Ectodermal cell (in vitro differentiated cells): Measurements from ENCODE around the gene RIOK1.

Experiments used
- H3K27ac ChIP-seq: 2 replicates; pipeline ENCODE4 v1.7.0; 2013; ENCODE audit warnings: mild to moderate bottlenecking, low read depth, low read length; ENCODE audit not compliant: insufficient read depth, poor library complexity, severe bottlenecking
- H3K27me3 ChIP-seq: 2 replicates; pipeline ENCODE4 v1.7.0; 2013; ENCODE audit warnings: mild to moderate bottlenecking, low read length; ENCODE audit not compliant: insufficient read depth, control insufficient read depth, poor library complexity, severe bottlenecking
- H3K36me3 ChIP-seq: one replicate; pipeline ENCODE4 v1.7.0; 2013; ENCODE audit warnings: low read length; ENCODE audit not compliant: control insufficient read depth, insufficient read depth
- H3K4me1 ChIP-seq: one replicate; pipeline ENCODE4 v1.7.0; 2013; ENCODE audit warnings: low read length; ENCODE audit not compliant: control insufficient read depth, insufficient read depth
- H3K4me3 ChIP-seq: 2 replicates; pipeline ENCODE4 v1.7.0; 2013; ENCODE audit warnings: low read depth, low read length, control low read depth; ENCODE audit not compliant: insufficient read depth
- H3K9me3 ChIP-seq: 2 replicates; pipeline ENCODE4 v1.7.0; 2013; ENCODE audit warnings: mild to moderate bottlenecking, low read length, moderate library complexity; ENCODE audit not compliant: control insufficient read depth
- WGBS, 2 experiments: methylation state at CpG; one replicate each; pipeline ENCODE4 v1.1.7; 2013; ENCODE audit warnings: missing lambda C conversion rate in 2 of 2; 5-methylcytosine and 5-hydroxymethylcytosine counted together

The RIOK1 gene

DNA sequence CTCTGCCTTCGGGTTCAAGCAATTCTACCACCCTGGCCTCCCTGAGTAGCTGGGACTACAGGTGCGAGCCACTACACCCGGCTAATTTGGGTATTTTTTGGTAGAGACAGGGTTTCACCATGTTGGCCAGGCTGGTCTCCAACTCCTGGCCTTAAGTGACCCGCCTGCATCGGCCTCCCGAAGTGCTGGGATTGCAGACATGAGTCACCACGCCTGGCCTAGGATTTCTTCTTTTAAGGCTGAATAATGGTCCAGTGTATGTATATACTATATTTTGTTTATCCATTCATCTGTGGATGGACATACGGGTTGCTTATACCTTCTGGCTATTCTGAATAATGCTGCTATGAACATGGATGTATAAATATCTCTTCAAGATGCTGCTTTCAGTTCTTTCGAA lies 17.1 kb downstream of the RIOK1 start:
- Histone ChIP-seq H3K27ac (no peak overlapping the region), H3K4me1 (no peaks in the 10 kb centered on the region), H3K27me3 (no peaks in the 10 kb centered on the region), H3K4me3 (no peak overlapping the region), H3K9me3 (no peaks in the 10 kb centered on the region), H3K36me3 (peaks cover 31% of the 10 kb centered on the region)
- WGBS, 2 experiments, result 89 to 95% methylated on average over 9 of the region's 9 CpGs

DNA sequence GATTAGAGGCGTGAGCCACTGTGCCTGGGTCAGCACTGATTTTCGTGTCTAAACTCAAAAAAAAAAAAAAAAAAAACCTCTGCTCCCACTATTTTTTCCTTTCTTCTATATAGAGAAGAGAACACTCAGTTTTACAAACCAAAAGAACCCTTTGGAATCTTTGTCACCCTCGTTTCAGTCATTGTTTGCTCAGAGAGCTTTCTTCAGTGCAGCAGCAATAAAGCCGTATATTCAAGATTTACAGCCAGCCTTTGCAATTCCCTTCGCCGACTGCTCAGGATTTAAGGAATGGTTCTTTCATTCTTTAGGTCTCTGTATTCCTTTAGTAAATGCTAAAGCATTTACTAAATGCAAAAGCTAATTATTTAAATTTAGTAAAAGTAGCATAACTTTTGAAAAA lies 20.1 kb downstream of the RIOK1 start:
- Histone ChIP-seq H3K27ac (no peak overlapping the region), H3K36me3 (peaks cover 22% of the 10 kb centered on the region), H3K9me3 (no peaks in the 10 kb centered on the region), H3K4me3 (no peak overlapping the region), H3K27me3 (no peaks in the 10 kb centered on the region), H3K4me1 (peaks cover 3% of the 10 kb centered on the region)
- 82 to 89% methylated on average over 4 to 6 of the region's 6 CpGs for WGBS, 2 experiments

DNA sequence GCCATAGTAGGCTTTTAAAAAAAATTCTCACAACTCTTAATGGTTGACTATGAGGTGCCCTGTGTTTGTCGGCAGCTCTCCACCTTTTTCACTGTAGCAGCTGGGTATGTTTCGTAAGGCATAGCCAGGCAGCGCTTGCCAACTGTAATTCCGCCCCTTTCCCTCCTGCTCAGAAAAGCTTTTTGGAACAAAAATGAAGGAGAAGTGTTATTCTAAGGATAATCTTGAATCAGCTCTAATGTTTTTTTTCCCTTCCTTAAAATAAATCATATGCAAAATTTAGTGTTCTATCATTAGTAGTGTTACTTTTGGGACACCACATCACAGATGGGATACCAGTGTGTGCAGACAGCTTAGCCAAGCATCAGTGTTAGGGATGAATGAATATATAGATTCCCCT lies 21.2 kb downstream of the RIOK1 start:
- peaks cover 25% of the 10 kb centered on the region for H3K36me3 ChIP-seq
- WGBS, 2 experiments, result 95 to 96% methylated on average over 4 of the region's 4 CpGs
- no peak overlapping the region for H3K27ac ChIP-seq
- peaks cover 3% of the 10 kb centered on the region for H3K4me1 ChIP-seq
- H3K4me3 ChIP-seq, result no peak overlapping the region
- H3K27me3 ChIP-seq, result no peaks in the 10 kb centered on the region
- no peaks in the 10 kb centered on the region for H3K9me3 ChIP-seq

DNA sequence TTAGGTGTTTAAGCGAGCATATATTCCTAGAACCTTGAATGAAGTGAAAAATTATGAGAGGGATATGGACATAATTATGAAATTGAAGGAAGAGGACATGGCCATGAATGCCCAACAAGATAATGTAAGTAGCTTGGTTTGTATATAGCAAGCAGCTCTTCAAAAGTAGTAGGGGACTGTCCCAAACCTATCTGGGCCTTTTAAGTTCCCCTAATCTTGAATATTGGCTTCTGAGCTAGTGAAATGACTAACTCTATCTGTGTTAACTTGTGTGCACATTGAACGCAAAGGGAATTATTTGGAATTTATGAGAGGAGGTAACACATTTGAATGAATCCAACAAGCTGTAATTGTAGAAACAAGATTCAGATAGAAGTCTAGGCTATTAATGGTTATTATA lies 21.7 kb downstream of the RIOK1 start:
- H3K27ac ChIP-seq, result no peak overlapping the region
- no peak overlapping the region for H3K4me3 ChIP-seq
- 89 to 98% methylated on average over 2 of the region's 2 CpGs for WGBS, 2 experiments
- no peaks in the 10 kb centered on the region for H3K9me3 ChIP-seq
- H3K4me1 ChIP-seq, result peaks cover 3% of the 10 kb centered on the region
- H3K27me3 ChIP-seq, result no peaks in the 10 kb centered on the region
- H3K36me3 ChIP-seq, result peaks cover 29% of the 10 kb centered on the region

DNA sequence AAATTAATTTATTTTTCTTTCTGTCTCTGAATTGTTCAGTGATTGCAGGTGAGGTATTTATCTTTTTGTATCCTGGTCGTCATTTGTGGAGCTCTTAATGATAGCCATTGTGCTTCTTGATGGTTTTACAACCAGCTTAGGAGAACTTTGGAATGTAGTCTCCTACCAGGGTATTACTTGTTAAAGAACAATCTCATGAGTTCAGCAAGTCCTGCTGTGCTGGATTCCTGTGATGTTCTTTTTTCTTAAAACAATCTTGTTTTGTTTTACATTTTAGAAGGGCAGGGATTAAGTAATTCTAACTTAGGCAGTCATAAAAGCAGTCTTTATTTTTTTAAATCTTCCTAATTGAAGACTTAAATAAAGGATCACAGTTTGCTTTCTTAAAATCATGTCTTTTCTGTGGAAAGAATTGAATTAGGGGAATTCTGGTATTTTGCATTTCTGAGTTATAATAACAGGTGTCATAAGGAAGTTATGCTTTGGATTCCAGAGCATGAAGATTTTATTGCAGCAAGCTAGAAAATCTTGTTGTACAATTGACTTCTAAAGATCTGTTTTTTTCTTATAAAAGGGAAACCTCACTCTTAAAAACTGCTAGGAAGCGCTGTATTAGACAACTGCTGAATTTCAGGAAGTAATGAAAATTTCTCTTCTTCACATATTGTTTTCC lies 23.7 kb downstream of the RIOK1 start:
- WGBS, 2 experiments, result 0 to 52% methylated on average over 1 to 2 of the region's 2 CpGs
- Histone ChIP-seq H3K4me1 (peaks cover 3% of the 10 kb centered on the region), H3K36me3 (peaks cover 27% of the 10 kb centered on the region), H3K27ac (no peak overlapping the region), H3K4me3 (no peak overlapping the region), H3K9me3 (no peaks in the 10 kb centered on the region), H3K27me3 (no peaks in the 10 kb centered on the region)

DNA sequence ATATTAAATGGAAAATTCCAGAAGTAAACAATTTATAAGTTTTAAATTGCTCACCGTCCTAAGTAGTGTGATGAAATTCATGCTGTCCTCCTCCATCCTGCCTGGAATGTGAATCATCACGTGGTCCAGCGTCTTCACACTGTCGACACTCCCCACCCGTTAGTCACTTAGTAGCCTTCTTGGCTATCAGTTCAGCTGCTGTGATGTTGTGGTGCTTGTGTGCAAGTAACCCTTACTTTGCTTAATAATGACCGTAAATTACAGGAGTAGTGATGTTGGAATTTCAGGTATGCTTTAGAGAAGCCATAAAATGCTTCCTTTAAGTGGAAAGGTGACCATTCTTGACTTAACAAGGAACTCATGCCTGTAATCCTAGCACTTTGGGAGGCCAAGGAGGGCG lies 25.2 kb downstream of the RIOK1 start:
- peaks cover 3% of the 10 kb centered on the region for H3K4me1 ChIP-seq
- no peaks in the 10 kb centered on the region for H3K9me3 ChIP-seq
- no peak overlapping the region for H3K27ac ChIP-seq
- H3K27me3 ChIP-seq, result no peaks in the 10 kb centered on the region
- peaks cover 29% of the 10 kb centered on the region for H3K36me3 ChIP-seq
- 95 to 97% methylated on average over 7 of the region's 7 CpGs for WGBS, 2 experiments
- no peak overlapping the region for H3K4me3 ChIP-seq

DNA sequence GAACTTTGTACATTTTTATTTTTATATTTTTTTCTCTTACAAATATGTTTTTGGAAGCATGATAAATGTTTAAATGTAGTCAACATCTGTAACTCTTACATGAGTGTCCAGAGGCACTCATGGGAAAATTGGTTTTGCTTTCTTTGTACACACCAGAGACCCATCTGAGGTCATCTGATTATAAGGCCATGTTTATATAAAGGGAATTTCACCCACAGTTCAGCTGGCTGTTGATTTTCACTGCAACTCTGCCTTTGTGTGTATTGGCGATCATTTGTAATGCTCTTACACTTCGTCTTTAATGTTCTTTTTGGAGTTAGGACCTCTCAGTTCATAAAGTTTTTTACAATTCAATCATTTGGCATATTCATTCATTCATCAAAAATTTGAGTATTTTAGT lies 28.1 kb downstream of the RIOK1 start:
- no peaks in the 10 kb centered on the region for H3K27me3 ChIP-seq
- H3K36me3 ChIP-seq, result peaks cover 25% of the 10 kb centered on the region
- 96 to 98% methylated on average over 2 of the region's 2 CpGs for WGBS, 2 experiments
- H3K4me3 ChIP-seq, result no peak overlapping the region
- H3K27ac ChIP-seq, result no peak overlapping the region
- H3K4me1 ChIP-seq, result peaks cover 3% of the 10 kb centered on the region
- no peaks in the 10 kb centered on the region for H3K9me3 ChIP-seq

DNA sequence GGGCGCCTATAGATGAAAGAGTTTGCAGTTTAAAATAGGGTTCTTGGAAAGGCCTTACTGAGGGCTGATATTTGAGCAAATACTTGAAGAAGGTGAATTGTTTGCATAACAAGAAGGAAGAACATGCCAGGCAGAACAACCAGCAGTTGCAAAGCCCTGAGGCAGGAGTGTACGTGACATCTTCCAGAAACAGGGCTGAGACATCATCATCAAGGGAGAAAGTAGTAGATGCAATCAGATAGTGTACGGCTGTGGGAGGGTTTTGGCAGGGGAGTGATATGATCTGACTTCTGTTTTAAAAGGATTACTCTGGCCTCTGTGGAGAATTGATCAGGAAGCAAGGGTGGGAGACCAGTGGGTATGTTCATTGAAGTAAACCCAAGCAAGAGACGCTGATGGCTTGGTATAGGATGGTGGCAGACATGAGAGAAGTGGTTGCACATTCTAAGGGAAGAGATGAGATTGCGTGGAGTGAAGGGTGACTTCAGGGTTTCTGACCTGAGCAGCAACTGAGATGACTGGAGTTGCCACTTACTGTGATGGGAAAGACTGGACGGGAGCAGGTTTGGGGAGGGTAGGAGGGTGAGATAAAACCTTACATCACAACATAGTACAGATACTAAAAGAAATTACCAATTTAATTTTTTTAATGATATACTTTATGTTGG lies 28.8 kb downstream of the RIOK1 start:
- WGBS, 2 experiments, result 94 to 95% methylated on average over 5 of the region's 6 CpGs
- Histone ChIP-seq H3K9me3 (no peaks in the 10 kb centered on the region), H3K36me3 (peaks cover 25% of the 10 kb centered on the region), H3K27me3 (no peaks in the 10 kb centered on the region), H3K4me3 (no peak overlapping the region), H3K27ac (no peak overlapping the region), H3K4me1 (peaks cover 3% of the 10 kb centered on the region)

DNA sequence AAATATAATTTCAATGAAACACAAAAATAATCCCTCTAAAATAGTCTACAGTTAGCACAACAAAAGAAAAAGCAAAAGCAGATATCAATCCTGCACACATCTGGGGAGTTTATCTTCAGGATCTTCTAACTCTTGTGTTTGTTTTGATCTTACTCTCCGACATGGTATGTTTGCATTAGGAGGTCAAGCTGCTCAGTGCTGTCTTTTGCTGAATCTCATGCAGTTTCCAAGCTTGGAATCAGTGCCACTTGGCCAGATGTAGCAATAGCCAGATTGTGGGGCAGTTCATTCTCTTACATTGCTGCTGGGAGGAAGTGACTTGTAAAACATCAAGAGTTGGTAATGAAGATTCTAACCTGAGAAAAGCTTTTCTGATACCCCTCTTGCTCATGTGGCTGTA lies 29.5 kb downstream of the RIOK1 start:
- Histone ChIP-seq H3K4me1 (no peaks in the 10 kb centered on the region), H3K36me3 (peaks cover 25% of the 10 kb centered on the region), H3K27ac (no peak overlapping the region), H3K27me3 (no peaks in the 10 kb centered on the region), H3K9me3 (no peaks in the 10 kb centered on the region), H3K4me3 (no peak overlapping the region)
- 90 to 93% methylated on average over 1 of the region's 1 CpG for WGBS, 2 experiments

DNA sequence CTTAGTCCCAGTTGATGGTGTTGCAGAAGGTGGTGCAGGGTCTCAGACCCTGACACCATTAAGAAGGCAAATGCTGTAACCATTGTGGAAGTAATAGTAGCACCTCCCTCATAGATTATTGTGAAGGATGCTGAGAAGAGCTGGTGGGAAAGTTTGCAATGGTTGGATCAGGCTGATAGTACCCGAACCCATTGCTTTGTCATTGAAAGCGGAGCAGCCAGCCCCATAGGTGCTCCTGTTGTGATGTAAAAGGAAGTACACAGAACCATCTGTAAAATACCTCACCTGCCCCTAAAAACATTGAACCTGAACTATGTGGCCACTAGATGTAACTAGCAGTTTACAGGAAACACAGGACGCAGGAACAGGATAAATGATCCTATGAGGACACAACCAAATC lies 31.5 kb downstream of the RIOK1 start:
- Histone ChIP-seq H3K4me3 (no peak overlapping the region), H3K27me3 (no peaks in the 10 kb centered on the region), H3K27ac (no peak overlapping the region), H3K36me3 (peaks cover 7% of the 10 kb centered on the region), H3K4me1 (no peaks in the 10 kb centered on the region), H3K9me3 (no peaks in the 10 kb centered on the region)
- 79 to 81% methylated on average over 1 to 3 of the region's 3 CpGs for WGBS, 2 experiments
